Thyroid gland (tissue), 4 donors: ENCODE results near the gene ELOVL1.

Experiments used
- POLR2A ChIP-seq, 2 donors: fragments of 450-650 bp; IDR thresholded peaks; one replicate each; pipeline ENCODE4 v1.6.1; 2017; ENCODE audit warnings: antibody characterized with exemption in 2 of 2, mild to moderate bottlenecking in 2 of 2, moderate library complexity in 1 of 2
- TF ChIP-seq, protein P1 (sequence below), 6 experiments: fragments of 200-600 bp in 3 of 6; fragments of 450-650 bp in 3 of 6; sonication (generic) in 3 of 6; IDR thresholded peaks; one replicate each; pipeline ENCODE4 v1.5.1; 2016 to 2019; ENCODE audit warnings: antibody characterized with exemption in 6 of 6, mild to moderate bottlenecking in 2 of 6, inconsistent platforms in 1 of 6, moderate library complexity in 1 of 6

DNA sequence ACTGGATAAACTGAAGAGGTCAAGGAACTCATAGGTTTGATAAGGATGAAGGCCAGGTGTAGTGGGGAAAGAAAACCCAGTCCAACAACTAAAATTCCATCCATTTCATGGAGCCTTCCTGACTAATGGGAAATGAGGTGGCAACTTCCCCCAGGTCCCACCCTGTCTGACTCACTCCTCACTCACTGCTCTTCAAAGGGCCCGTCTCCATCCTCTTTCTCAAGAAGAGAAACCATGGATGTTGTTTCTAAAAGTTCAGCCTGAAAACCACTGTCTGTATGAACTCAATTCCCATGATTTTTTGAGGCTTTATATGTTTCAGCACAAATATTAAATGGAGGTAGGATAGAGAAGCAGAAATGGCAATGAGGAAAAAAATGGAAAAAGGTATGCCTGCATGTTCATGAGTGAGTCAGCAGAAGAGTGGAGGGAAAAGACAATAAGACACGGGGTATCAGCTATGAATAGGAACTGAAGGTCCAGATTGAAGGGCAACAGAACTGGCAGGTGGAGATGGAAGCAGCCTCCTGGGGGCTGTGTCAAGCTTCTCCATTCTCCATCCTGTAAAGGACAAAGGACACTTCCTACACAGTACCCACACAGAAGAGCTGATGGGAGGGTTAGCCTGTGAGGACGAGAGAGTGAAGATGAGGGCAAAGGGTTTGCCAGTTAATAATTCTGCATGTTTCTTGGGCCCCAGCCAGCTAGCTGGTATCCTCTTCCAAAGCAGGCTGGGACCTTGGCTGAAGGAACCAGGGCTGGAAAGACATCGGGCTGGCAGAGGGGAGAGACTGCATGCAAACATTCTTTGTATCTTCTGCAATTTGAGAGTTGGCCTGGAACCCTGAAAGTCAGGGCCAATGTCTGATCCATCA, 5.5 kb upstream of the ELOVL1 start:
- TF ChIP-seq, protein P1, sequence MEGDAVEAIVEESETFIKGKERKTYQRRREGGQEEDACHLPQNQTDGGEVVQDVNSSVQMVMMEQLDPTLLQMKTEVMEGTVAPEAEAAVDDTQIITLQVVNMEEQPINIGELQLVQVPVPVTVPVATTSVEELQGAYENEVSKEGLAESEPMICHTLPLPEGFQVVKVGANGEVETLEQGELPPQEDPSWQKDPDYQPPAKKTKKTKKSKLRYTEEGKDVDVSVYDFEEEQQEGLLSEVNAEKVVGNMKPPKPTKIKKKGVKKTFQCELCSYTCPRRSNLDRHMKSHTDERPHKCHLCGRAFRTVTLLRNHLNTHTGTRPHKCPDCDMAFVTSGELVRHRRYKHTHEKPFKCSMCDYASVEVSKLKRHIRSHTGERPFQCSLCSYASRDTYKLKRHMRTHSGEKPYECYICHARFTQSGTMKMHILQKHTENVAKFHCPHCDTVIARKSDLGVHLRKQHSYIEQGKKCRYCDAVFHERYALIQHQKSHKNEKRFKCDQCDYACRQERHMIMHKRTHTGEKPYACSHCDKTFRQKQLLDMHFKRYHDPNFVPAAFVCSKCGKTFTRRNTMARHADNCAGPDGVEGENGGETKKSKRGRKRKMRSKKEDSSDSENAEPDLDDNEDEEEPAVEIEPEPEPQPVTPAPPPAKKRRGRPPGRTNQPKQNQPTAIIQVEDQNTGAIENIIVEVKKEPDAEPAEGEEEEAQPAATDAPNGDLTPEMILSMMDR (IDR thresholded peaks at IDR 0.05) = no peak
- TF ChIP-seq POLR2A (IDR thresholded peaks at IDR 0.05) = no peak
